A673 (cell line): ENCODE measurements around the gene GNG11. TPM values are rescaled to one million over a fixed set of nuclear protein-coding genes. Genes with fewer than 3 reads are reported as not detected.
A peak's percentile ranks its signal among the peaks of the same experiment; 100 is the strongest.

Source experiments
- BruUV-seq: library from RNA; stranded (reverse); fragments of 400-500 nt; replicated peaks from 2 replicates; lab custom pipeline; 2021; lab: Mats Ljungman, UMichigan
- CTCF ChIA-PET: fragments of 300-600 bp; sonication (Branson Sonifier 250); formaldehyde crosslinking; loops from one replicate; lab custom pipeline; 2022; ENCODE audit warnings: antibody characterized with exemption; lab: Charles Lee
- POLR2A ChIA-PET: fragments of 300-600 bp; sonication (Branson Sonifier 250); formaldehyde crosslinking; loops from one replicate; lab custom pipeline; 2022; ENCODE audit warnings: antibody characterized with exemption; ENCODE audit not compliant: low non-redundant PET; lab: Charles Lee
- DNase-seq: peaks from one replicate; pipeline ENCODE4 v3.0.0-alpha.2; 2015; ENCODE audit warnings: low spot score
- H3K27ac ChIP-seq: fragments of 200-600 bp; sonication (generic); 2 replicates; pipeline ENCODE4 v1.5.1; 2016; ENCODE audit warnings: mixed run types, low read depth, mild to moderate bottlenecking, mixed read lengths, antibody characterized with exemption, low read length; ENCODE audit not compliant: poor library complexity, severe bottlenecking
- H3K27me3 ChIP-seq: fragments of 200-600 bp; sonication (generic); replicated peaks from 2 replicates; pipeline ENCODE4 v1.6.1; 2017; ENCODE audit warnings: mixed run types, low read depth, mild to moderate bottlenecking, mixed read lengths, antibody characterized with exemption, low read length; ENCODE audit not compliant: insufficient read depth, poor library complexity
- H3K36me3 ChIP-seq: fragments of 200-600 bp; sonication (generic); 2 replicates; pipeline ENCODE4 v1.6.1; 2016; ENCODE audit warnings: mixed run types, mild to moderate bottlenecking, mixed read lengths, antibody characterized with exemption, low read length; ENCODE audit not compliant: insufficient read depth, poor library complexity, severe bottlenecking
- H3K4me1 ChIP-seq: fragments of 200-600 bp; sonication (generic); 2 replicates; pipeline ENCODE4 v1.6.1; 2017; ENCODE audit warnings: mixed run types, mild to moderate bottlenecking, mixed read lengths, antibody characterized with exemption, low read length; ENCODE audit not compliant: insufficient read depth, poor library complexity, severe bottlenecking
- H3K4me3 ChIP-seq: fragments of 200-600 bp; sonication (generic); 2 replicates; pipeline ENCODE4 v1.5.1; 2016; ENCODE audit warnings: low read depth, mixed run types, mild to moderate bottlenecking, mixed read lengths, low read length; ENCODE audit not compliant: poor library complexity, severe bottlenecking
- H3K9me3 ChIP-seq: fragments of 200-600 bp; sonication (generic); 2 replicates; pipeline ENCODE4 v1.6.1; 2016; ENCODE audit warnings: mixed run types, low read depth, mild to moderate bottlenecking, mixed read lengths, antibody characterized with exemption, low read length; ENCODE audit not compliant: poor library complexity, severe bottlenecking
- EZH2 ChIP-seq: fragments of 200-600 bp; sonication (generic); IDR thresholded peaks from 2 replicates; pipeline ENCODE4 v1.6.1; 2017; ENCODE audit warnings: borderline replicate concordance, low read depth, mild to moderate bottlenecking, mixed read lengths, antibody characterized with exemption, low read length; ENCODE audit not compliant: poor library complexity, severe bottlenecking
- intact Hi-C: fragments of 100-400 bp; cut with micrococcal nuclease; formaldehyde crosslinking; loops from one replicate; pipeline ENCODE4 v1.10.0; 2022; ENCODE audit not compliant: unreplicated experiment
- total RNA-seq: library from RNA; stranded (reverse); gene quantifications from 2 replicates; pipeline ENCODE4 v1.2.3, GENCODE V29; 2021
- TF ChIP-seq, protein P1 (sequence below): fragments of 300-800, 200-600 bp; sonication (generic); conservative IDR thresholded peaks from 2 replicates; pipeline ENCODE4 v1.5.1; 2017; ENCODE audit warnings: low read depth, mild to moderate bottlenecking, antibody characterized with exemption, low read length, moderate library complexity, mixed read lengths

The GNG11 gene
- total RNA-seq, 1 experiment from 2014 or later: 14.3 TPM

DNA sequence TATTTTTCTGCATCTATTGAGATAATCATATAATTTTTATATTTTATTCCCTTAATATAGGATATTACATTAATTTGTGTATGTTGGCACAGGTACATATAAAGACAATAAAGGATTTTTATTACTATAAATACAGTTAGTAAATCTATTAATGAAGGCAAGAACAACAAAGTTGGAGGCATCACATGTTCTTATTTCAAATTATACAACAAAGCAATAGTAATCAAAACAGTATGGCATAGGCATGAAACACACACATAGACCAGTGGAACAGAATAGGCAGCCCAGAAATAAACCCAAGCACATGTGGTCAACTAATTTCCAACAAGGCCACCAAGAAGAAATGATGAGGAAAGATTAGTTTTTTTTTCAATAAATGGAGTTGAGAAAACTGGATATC lies 42.2 kb upstream of the GNG11 start:
- ChIA-PET POLR2A (no interaction called here), CTCF (no interaction called here)
- BruUV-seq: no TSS peak
- TF ChIP-seq EZH2: no peak
- TF ChIP-seq, protein P1, sequence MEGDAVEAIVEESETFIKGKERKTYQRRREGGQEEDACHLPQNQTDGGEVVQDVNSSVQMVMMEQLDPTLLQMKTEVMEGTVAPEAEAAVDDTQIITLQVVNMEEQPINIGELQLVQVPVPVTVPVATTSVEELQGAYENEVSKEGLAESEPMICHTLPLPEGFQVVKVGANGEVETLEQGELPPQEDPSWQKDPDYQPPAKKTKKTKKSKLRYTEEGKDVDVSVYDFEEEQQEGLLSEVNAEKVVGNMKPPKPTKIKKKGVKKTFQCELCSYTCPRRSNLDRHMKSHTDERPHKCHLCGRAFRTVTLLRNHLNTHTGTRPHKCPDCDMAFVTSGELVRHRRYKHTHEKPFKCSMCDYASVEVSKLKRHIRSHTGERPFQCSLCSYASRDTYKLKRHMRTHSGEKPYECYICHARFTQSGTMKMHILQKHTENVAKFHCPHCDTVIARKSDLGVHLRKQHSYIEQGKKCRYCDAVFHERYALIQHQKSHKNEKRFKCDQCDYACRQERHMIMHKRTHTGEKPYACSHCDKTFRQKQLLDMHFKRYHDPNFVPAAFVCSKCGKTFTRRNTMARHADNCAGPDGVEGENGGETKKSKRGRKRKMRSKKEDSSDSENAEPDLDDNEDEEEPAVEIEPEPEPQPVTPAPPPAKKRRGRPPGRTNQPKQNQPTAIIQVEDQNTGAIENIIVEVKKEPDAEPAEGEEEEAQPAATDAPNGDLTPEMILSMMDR: no peak
- DNase-seq: no peak
- intact Hi-C loops: no loop called here
- Histone ChIP-seq H3K27ac (no peak overlapping the region), H3K27me3 (no peaks in the 10 kb centered on the region), H3K4me3 (no peak overlapping the region), H3K36me3 (no peaks in the 10 kb centered on the region), H3K9me3 (peaks cover 9% of the 10 kb centered on the region), H3K4me1 (no peaks in the 10 kb centered on the region)

DNA sequence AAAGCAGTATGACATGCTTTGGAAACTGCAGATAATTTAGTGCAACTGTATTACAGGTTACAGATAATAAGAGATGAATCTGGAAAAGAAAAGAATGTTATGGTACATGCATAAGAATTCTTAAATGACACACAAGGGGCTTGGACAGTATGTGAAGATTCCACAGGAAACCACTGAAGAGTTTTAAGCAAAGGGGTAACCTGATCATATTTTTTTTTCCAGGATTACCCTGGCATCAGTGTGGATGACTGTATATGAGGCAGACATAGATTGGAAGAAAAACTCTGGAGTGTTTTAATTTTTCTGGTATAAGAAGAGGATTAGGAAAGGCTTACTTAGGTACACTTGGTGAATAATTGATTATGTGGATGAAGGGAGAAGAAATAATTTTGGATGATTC lies 39.1 kb upstream of the GNG11 start:
- Histone ChIP-seq H3K4me1 (no peaks in the 10 kb centered on the region), H3K27me3 (no peaks in the 10 kb centered on the region), H3K4me3 (no peak overlapping the region), H3K9me3 (peaks cover 7% of the 10 kb centered on the region), H3K36me3 (no peaks in the 10 kb centered on the region), H3K27ac (no peak overlapping the region)
- CTCF ChIA-PET: no interaction called here
- TF ChIP-seq, protein P1: no peak
- TF ChIP-seq EZH2: no peak
- intact Hi-C loops: no loop called here
- DNase-seq: no peak
- POLR2A ChIA-PET: no interaction called here
- BruUV-seq: no TSS peak

DNA sequence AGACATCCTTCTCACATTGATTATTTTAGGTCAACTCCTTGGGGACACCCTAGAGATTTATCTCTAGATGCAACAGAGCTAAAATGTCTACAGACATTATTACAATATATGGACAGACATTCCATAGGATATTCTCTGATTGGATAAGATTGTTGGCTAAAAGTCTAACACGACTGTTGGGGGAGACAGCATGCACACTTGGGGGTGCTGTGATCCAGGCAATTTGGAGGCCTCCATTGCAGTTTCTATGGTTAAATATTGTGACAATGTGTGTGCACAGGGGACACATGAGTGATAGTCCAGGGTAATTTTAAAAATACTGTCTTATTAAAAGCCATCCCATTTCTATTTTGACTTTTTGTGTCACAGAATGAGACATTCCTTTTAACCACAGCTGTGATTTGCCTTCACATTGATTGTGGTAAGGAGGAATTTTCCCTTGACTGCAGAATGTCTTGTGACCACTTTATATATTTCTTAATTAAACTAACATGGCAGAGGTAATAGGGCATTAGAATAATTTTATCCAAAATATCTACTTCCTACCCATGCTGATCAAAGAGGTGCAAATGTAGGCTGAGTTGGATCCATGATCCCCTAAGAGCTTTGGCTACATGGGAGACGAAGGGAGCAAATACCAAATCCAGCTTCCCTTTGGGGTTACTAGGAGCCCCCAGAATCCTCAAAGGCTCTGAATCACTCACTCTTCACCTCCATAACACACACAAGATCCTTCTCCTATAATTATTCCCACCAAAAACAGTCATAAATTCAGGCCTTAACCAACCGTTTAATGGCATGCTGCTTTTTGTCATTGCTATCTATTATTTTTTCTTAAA lies 38.2 kb upstream of the GNG11 start:
- H3K4me1 ChIP-seq: no peaks in the 10 kb centered on the region

More for the DNA sequence above, 38.2 kb upstream of the GNG11 start:
- intact Hi-C loops: no loop called here
- Histone ChIP-seq H3K36me3 (no peaks in the 10 kb centered on the region), H3K27me3 (no peaks in the 10 kb centered on the region), H3K27ac (no peak overlapping the region), H3K9me3 (peaks cover 7% of the 10 kb centered on the region), H3K4me3 (no peak overlapping the region)
- POLR2A ChIA-PET: no interaction called here
- BruUV-seq: no TSS peak
- TF ChIP-seq, protein P1: peak; percentile 20; the same call in 1 of the 2 replicates
- TF ChIP-seq EZH2: no peak
- no peak for DNase-seq
- CTCF ChIA-PET: no interaction called here
